Kidney tubule cell (primary cell): ENCODE results near the gene MPST.
"Not testable (repeated sequence)": the region's sequence is repeated elsewhere in the genome, so short reads cannot be mapped to it uniquely, and the experiment has no call there.

ENCODE experiments used
- DNase-seq: peaks from one replicate; pipeline ENCODE4 v3.0.0-alpha.2; 2018; ENCODE audit warnings: low spot score

Gene MPST

GRCh38 chr22:37019309-37020191 lies at the start of gene MPST, which contains the start of gene TST:
Gene MPST (plus strand): TSS chr22:37019742. CDS start chr22:37019837, 95 bp downstream.
Gene TST (minus strand): TSS chr22:37019447. CDS start chr22:37018732, 715 bp downstream.
- peak; percentile 80 for DNase-seq

- no peak for DNase-seq
These were observed 48.0 kb upstream of the MPST start for GRCh38 chr22:36971341-36972125.

- DNase-seq, result no peak
These were observed 42.9 kb upstream of the MPST start for GRCh38 chr22:36976606-36977005.

GRCh38 chr22:36977401-36977861 lies 42.1 kb upstream of the MPST start:
- DNase-seq, result peak; percentile 20

GRCh38 chr22:36977947-36978660 lies 41.4 kb upstream of the MPST start:
- peak; percentile 80 for DNase-seq

- no peak for DNase-seq
These were observed 40.3 kb upstream of the MPST start for GRCh38 chr22:36979016-36979910.

- DNase-seq, result no peak
These were observed 38.2 kb upstream of the MPST start for GRCh38 chr22:36981247-36981775.

GRCh38 chr22:36982136-36982535 lies 37.4 kb upstream of the MPST start:
- DNase-seq, result no peak

- DNase-seq, result no peak
These were observed 34.2 kb upstream of the MPST start for GRCh38 chr22:36985211-36985889.

- DNase-seq, result peak; percentile 20
These were observed 33.2 kb upstream of the MPST start for GRCh38 chr22:36986242-36986821.

GRCh38 chr22:36988075-36988832 lies 31.3 kb upstream of the MPST start:
- no peak for DNase-seq

GRCh38 chr22:36989012-36989411 lies 30.5 kb upstream of the MPST start:
- DNase-seq, result not testable (repeated sequence)

GRCh38 chr22:36990457-36990856 lies 29.1 kb upstream of the MPST start:
- no peak for DNase-seq

GRCh38 chr22:36991206-36991605 lies 28.3 kb upstream of the MPST start:
- peak; percentile 23 for DNase-seq

GRCh38 chr22:36997746-36998145 lies 21.8 kb upstream of the MPST start:
- no peak for DNase-seq

- DNase-seq, result peak; percentile 28
These were observed 20.8 kb upstream of the MPST start for GRCh38 chr22:36998620-36999351.

- DNase-seq, result no peak
These were observed 20.1 kb upstream of the MPST start for GRCh38 chr22:36999463-36999862.
